H1 (cell line): ENCODE results near the gene MGRN1.

Source experiments
- CHD2 ChIP-seq: IDR thresholded peaks from 2 replicates; pipeline ENCODE4 v1.6.1; 2012; ENCODE audit warnings: low read length, improper control_type of control experiment
- EZH2 ChIP-seq: fragments of 200-600 bp; sonication (generic); IDR thresholded peaks from 2 replicates; pipeline ENCODE4 v1.7.1; 2012; ENCODE audit warnings: low read depth, mild to moderate bottlenecking, moderate library complexity, low read length, inconsistent platforms; ENCODE audit not compliant: severe bottlenecking
- JUND ChIP-seq: IDR thresholded peaks from 2 replicates; pipeline ENCODE4 v1.6.1; 2011; ENCODE audit warnings: mild to moderate bottlenecking, improper control_type of control experiment, low read length
- POLR2A ChIP-seq, 2 experiments: IDR thresholded peaks; 1 replicate in 1 of 2; 2 replicates in 1 of 2; pipeline ENCODE4 v1.6.1; 2011; ENCODE audit warnings: low read depth in 2 of 2, low read length in 2 of 2, mild to moderate bottlenecking in 2 of 2; ENCODE audit errors: control extremely low read depth in 1 of 2
- POLR2AphosphoS5 ChIP-seq: IDR thresholded peaks from 2 replicates; pipeline ENCODE4 v1.6.1; 2011; ENCODE audit warnings: low read depth, low read length
- SIN3A ChIP-seq, 2 experiments: IDR thresholded peaks in 1 of 2; conservative IDR thresholded peaks in 1 of 2; 2 replicates each; pipeline ENCODE4 v1.6.1; 2011 to 2012; ENCODE audit warnings: low read length in 2 of 2, improper control_type of control experiment in 1 of 2, low read depth in 1 of 2, mild to moderate bottlenecking in 1 of 2
- SUZ12 ChIP-seq: fragments of 200-600 bp; sonication (generic); IDR thresholded peaks from 2 replicates; pipeline ENCODE4 v1.6.1; 2012; ENCODE audit warnings: mild to moderate bottlenecking, inconsistent platforms, low read length, moderate library complexity, mixed read lengths
- TF ChIP-seq, protein P1 (sequence below), 3 experiments: IDR thresholded peaks; 1 replicate in 2 of 3; 2 replicates in 1 of 3; pipeline versions ENCODE4 v1.5.1 to v1.6.1; 2011; ENCODE audit warnings: low read length in 3 of 3, mild to moderate bottlenecking in 3 of 3, inconsistent platforms in 2 of 3, low read depth in 1 of 3, moderate library complexity in 1 of 3; ENCODE audit not compliant: insufficient read depth in 1 of 3; ENCODE audit errors: control extremely low read depth in 1 of 3

DNA sequence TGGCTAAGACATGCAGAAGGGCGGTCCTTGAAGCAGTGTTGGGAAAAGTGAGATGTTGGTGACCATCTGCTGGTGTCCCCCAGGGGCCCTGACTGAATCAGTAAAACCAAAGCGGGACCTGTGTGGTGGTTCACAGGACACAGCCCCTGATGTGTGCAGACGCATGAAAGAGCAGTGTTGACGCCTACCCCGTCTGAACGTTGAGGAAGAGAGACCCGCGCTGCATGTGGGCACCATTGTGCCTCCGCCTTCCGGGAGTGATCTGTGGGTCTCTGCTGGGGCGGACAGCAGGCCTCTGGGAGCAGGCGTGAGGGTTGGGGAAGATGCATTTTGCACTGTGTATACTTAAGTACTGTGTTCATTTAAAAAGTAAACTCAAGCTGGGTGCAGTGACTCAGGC lies 31.6 kb downstream of the MGRN1 start:
- TF ChIP-seq JUND (no peak), CHD2 (no peak), SIN3A (conservative IDR thresholded peaks at IDR 0.05 in 1 of 2, IDR thresholded peaks at IDR 0.05 in 1 of 2; ENCODE audit: low read depth in 1 of 2, low read length in 2 of 2) (no peak), POLR2A (IDR thresholded peaks at IDR 0.05; ENCODE audit: control extremely low read depth in 1 of 2, low read depth in 2 of 2, low read length in 2 of 2) (no peak), EZH2 (no peak), SUZ12 (no peak), POLR2AphosphoS5 (no peak)
- TF ChIP-seq, protein P1, sequence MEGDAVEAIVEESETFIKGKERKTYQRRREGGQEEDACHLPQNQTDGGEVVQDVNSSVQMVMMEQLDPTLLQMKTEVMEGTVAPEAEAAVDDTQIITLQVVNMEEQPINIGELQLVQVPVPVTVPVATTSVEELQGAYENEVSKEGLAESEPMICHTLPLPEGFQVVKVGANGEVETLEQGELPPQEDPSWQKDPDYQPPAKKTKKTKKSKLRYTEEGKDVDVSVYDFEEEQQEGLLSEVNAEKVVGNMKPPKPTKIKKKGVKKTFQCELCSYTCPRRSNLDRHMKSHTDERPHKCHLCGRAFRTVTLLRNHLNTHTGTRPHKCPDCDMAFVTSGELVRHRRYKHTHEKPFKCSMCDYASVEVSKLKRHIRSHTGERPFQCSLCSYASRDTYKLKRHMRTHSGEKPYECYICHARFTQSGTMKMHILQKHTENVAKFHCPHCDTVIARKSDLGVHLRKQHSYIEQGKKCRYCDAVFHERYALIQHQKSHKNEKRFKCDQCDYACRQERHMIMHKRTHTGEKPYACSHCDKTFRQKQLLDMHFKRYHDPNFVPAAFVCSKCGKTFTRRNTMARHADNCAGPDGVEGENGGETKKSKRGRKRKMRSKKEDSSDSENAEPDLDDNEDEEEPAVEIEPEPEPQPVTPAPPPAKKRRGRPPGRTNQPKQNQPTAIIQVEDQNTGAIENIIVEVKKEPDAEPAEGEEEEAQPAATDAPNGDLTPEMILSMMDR (IDR thresholded peaks at IDR 0.05; ENCODE audit: control extremely low read depth in 1 of 3, insufficient read depth in 1 of 3, low read depth in 1 of 3, low read length in 3 of 3) = no peak
